Effector memory CD4-positive, alpha-beta T cell (primary cell): ENCODE results near the gene MAN1A2.

Experiments used
- DNase-seq, 3 donors: peaks; one replicate each; pipeline ENCODE4 v3.0.0-alpha.2; 2020
- H3K27ac ChIP-seq: 2 replicates; pipeline ENCODE4 v1.7.0; 2013; ENCODE audit warnings: mild to moderate bottlenecking, low read length, moderate library complexity; ENCODE audit not compliant: insufficient read depth, poor library complexity, severe bottlenecking
- H3K27me3 ChIP-seq: replicated peaks from 2 replicates; pipeline ENCODE4 v1.7.0; 2013; ENCODE audit warnings: mild to moderate bottlenecking, low read length; ENCODE audit not compliant: insufficient read depth, control insufficient read depth, poor library complexity, severe bottlenecking
- H3K36me3 ChIP-seq: 2 replicates; pipeline ENCODE4 v1.7.0; 2013; ENCODE audit warnings: mild to moderate bottlenecking, low read length, moderate library complexity; ENCODE audit not compliant: control insufficient read depth, insufficient read depth
- H3K4me1 ChIP-seq: 2 replicates; pipeline ENCODE4 v1.7.0; 2013; ENCODE audit warnings: low read length, mild to moderate bottlenecking; ENCODE audit not compliant: control insufficient read depth, insufficient read depth, poor library complexity, severe bottlenecking
- H3K4me3 ChIP-seq: 2 replicates; pipeline ENCODE4 v1.7.0; 2013; ENCODE audit warnings: low read length, low read depth, mild to moderate bottlenecking; ENCODE audit not compliant: insufficient read depth, poor library complexity, severe bottlenecking
- H3K9me3 ChIP-seq: 2 replicates; pipeline ENCODE4 v1.7.0; 2013; ENCODE audit warnings: mild to moderate bottlenecking, low read length, moderate library complexity; ENCODE audit not compliant: control insufficient read depth

Gene MAN1A2

GRCh38 chr1:117567435-117567834 is 200.2 kb downstream of the MAN1A2 start:
- Histone ChIP-seq H3K9me3 (no peaks in the 10 kb centered on the region), H3K27ac (no peak overlapping the region), H3K36me3 (no peaks in the 10 kb centered on the region), H3K4me3 (no peak overlapping the region), H3K27me3 (no peaks in the 10 kb centered on the region), H3K4me1 (peaks cover 4% of the 10 kb centered on the region)
- DNase-seq: no peak

DNA sequence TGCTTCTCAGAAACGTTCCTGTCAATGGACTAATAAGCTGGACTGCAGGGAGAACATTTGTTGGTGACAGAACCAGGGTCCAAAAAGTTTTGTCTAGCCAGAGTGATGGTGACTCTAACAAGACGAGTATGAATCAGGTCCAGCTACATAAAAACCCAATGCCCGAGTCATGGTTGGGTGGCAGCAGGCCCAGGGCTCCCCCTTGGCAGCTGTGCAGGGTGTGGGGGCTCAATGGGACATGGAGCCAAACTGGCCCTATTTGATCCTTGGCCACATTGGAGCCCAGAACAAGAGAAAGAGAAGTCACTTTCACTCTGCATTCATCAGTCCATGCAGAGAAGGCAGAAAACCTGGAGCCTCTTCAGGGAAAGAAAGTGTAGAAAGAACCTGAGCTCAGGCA is 200.7 kb downstream of the MAN1A2 start:
- no peaks in the 10 kb centered on the region for H3K9me3 ChIP-seq
- peaks cover 8% of the 10 kb centered on the region for H3K4me1 ChIP-seq
- DNase-seq: no peak
- H3K27me3 ChIP-seq: no peaks in the 10 kb centered on the region
- H3K27ac ChIP-seq: no peak overlapping the region
- no peaks in the 10 kb centered on the region for H3K36me3 ChIP-seq
- no peak overlapping the region for H3K4me3 ChIP-seq

DNA sequence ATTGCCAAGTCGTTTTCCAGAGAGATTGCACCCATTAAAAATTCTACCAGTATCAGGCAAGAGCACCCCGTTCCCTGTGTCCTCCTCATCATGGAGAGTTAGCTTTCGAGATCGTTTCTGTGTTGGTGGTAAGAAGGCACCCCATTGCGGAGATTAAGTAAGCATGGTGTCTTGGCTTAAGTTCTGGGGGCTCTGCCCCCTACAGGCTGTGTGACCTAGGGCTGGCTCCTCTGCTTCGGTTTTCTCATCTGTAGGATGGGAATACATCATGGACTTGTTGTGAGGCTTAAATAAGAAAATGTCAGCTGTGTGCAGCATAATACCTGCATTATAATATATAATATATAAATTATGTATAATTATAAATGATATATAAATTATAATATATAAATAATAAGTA is 201.8 kb downstream of the MAN1A2 start:
- Histone ChIP-seq H3K36me3 (no peaks in the 10 kb centered on the region), H3K4me1 (peaks cover 14% of the 10 kb centered on the region), H3K9me3 (no peaks in the 10 kb centered on the region), H3K4me3 (no peak overlapping the region), H3K27ac (no peak overlapping the region), H3K27me3 (no peaks in the 10 kb centered on the region)
- no peak for DNase-seq

GRCh38 chr1:117569856-117570255 is 202.6 kb downstream of the MAN1A2 start:
- DNase-seq: no peak
- H3K4me1 ChIP-seq: peaks cover 14% of the 10 kb centered on the region
- H3K36me3 ChIP-seq: no peaks in the 10 kb centered on the region
- H3K4me3 ChIP-seq: no peak overlapping the region
- H3K27ac ChIP-seq: no peak overlapping the region
- no peaks in the 10 kb centered on the region for H3K27me3 ChIP-seq
- H3K9me3 ChIP-seq: no peaks in the 10 kb centered on the region

DNA sequence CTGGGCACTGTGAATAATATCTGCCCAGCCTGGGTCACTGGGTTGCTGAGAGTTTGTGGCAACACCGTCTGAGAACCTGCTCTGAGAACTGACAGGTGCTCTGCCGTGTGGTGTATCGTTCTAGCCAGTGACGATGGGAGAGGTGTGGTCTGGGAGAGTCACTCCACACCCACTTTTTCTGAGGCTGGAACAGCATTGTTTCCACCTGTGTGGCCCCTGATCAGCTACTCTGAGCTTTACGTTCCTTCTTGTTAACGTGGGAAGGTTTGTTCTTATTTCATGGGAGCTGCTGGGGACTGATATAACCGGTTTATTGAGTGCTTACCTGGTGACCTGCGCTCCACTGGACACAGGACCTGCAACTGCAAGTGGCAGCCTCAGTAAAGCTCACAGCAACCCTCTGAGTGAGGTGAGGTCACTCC is 203.8 kb downstream of the MAN1A2 start:
- no peak for DNase-seq
- Histone ChIP-seq H3K36me3 (no peaks in the 10 kb centered on the region), H3K4me1 (peaks cover 14% of the 10 kb centered on the region), H3K4me3 (no peak overlapping the region), H3K9me3 (no peaks in the 10 kb centered on the region), H3K27me3 (no peaks in the 10 kb centered on the region), H3K27ac (no peak overlapping the region)

DNA sequence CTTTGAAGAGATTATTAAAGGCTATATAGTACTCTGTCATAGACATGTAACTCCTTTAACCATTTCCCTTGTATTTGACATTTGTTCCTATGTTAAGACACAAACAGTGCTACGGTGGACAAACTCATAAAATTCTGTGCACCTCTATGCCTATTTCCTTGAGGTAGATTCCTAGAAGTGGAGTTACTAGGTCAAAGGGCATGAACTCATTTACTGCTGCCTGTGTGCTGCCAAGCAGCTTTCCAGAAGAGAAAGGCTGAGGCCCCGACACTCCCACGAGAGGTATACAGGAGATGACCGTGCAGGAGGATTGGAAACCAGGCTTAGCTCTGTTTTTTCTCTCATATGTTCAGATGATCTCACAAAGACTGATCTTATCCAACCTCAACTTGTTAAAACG is 204.2 kb downstream of the MAN1A2 start:
- no peak overlapping the region for H3K27ac ChIP-seq

GRCh38 chr1:117572546-117572945 is 205.3 kb downstream of the MAN1A2 start:
- Histone ChIP-seq H3K4me3 (no peak overlapping the region), H3K27me3 (no peaks in the 10 kb centered on the region), H3K27ac (no peak overlapping the region), H3K4me1 (peaks cover 14% of the 10 kb centered on the region), H3K9me3 (no peaks in the 10 kb centered on the region), H3K36me3 (no peaks in the 10 kb centered on the region)
- no peak for DNase-seq

More for the DNA sequence above, 204.2 kb downstream of the MAN1A2 start:
- H3K36me3 ChIP-seq: no peaks in the 10 kb centered on the region
- DNase-seq: no peak
- H3K4me3 ChIP-seq: no peak overlapping the region
- no peaks in the 10 kb centered on the region for H3K9me3 ChIP-seq
- H3K4me1 ChIP-seq: peaks cover 14% of the 10 kb centered on the region
- H3K27me3 ChIP-seq: no peaks in the 10 kb centered on the region

- Histone ChIP-seq H3K9me3 (no peaks in the 10 kb centered on the region), H3K36me3 (no peaks in the 10 kb centered on the region), H3K4me3 (no peak overlapping the region), H3K27me3 (no peaks in the 10 kb centered on the region), H3K27ac (no peak overlapping the region), H3K4me1 (peaks cover 14% of the 10 kb centered on the region)
- DNase-seq: no peak
These were observed 206.3 kb downstream of the MAN1A2 start for GRCh38 chr1:117573386-117574023.

DNA sequence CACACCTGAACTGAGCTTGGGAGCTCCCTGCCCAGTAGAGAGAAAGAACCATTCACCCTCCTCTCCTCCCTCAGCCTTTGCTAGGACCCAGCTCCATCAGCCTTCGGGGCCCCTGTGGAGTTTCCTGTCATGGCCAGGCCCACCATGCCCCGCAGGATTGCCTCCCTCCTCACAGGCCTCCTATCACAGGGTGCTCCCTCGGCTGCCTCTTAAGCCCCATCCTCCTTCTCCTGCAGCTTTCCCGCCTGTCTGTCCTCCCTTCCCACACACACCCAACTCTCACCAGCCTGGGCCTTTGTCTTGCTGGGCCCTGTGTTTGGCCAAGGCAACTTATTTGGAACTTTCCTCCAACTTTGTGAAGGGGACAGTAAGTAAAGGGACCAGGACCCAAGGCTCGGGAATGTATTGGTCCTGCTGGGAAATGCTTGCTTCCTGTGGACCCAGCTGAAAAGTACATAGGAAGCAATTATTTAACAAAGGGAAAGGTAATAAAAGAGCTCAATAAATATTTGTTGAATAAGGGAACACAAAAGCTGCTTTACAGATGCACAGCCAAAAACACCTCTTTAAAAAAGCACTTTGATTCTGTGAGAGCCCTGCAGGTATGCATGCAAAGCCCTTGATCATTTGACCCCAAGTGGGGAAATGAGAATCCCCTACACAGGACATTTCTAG is 207.0 kb downstream of the MAN1A2 start:
- Histone ChIP-seq H3K27ac (no peak overlapping the region), H3K4me3 (no peak overlapping the region), H3K36me3 (no peaks in the 10 kb centered on the region), H3K9me3 (no peaks in the 10 kb centered on the region), H3K27me3 (no peaks in the 10 kb centered on the region), H3K4me1 (peaks cover 14% of the 10 kb centered on the region)
- no peak for DNase-seq

DNA sequence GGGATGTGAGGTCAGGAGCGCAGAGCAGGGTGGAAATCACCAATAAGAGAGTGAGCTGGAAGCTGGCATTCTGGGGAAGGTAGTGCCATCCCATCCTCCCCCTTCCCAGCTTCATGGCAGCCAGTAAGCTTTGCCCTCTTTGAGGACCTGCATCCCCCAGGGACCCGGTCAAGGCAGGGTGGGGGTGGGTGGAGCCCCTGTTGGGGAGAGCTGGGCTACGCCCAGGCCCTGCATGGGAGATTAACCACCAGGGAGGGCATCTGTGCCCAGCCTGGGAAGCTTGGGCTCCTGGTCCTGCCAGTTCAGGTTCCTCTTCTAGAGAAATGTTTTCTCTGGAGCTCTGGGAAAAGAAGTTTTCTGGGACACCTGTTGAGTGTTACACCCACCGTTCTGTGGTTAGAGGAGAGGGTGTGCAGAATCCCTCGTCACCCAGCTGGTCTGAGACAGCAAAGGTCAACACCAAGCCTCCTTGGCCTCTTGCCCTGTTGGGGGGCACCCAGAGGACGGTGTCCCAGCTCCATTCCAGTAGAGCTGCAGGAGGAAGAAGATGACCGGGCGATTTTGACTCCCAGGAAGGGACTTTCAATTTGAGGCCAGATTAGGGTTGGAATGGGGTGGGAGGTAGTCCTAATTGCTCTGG is 208.5 kb downstream of the MAN1A2 start:
- Histone ChIP-seq H3K4me3 (no peak overlapping the region), H3K27me3 (no peaks in the 10 kb centered on the region), H3K27ac (no peak overlapping the region), H3K4me1 (peaks cover 14% of the 10 kb centered on the region), H3K36me3 (no peaks in the 10 kb centered on the region), H3K9me3 (no peaks in the 10 kb centered on the region)
- no peak for DNase-seq
